ENCODE measurements around the gene ZNG1C.
"Not testable (repeated sequence)": the region's sequence is repeated elsewhere in the genome, so short reads cannot be mapped to it uniquely, and the experiment has no call there.

Gene ZNG1C

DNA sequence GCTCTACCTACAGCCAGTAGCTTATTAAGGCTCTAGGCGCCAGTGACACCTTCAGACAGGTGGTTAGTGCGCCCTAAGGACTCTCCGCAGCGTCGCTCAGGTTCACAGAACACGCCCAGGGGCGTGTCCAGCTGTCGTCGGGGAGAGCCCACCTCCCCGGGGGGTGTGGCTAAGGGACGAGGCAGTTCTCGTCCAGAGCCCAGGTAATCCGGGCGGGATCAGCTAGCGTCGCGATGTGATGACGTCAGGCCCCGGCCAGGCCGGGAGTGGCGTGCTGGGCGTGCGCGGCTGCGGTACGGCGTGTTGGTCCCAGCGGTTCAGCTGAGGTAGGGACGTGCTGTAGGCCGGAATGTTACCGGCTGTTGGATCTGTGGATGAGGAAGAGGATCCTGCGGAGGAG lies at the start of gene ZNG1C:
Gene ZNG1C (plus strand): TSS at position 301 of the 400 bp plus-strand sequence. CDS start 49 bp downstream, at position 350.
- in situ Hi-C loops (cut with HindIII; ENCODE audit: low pct_unique_long_range_greater_than_20kb, low sequenced_read_pairs); DNase-seq (ENCODE audit: low read depth in 1 of 2, low spot score in 1 of 2): not testable (repeated sequence)

DNA sequence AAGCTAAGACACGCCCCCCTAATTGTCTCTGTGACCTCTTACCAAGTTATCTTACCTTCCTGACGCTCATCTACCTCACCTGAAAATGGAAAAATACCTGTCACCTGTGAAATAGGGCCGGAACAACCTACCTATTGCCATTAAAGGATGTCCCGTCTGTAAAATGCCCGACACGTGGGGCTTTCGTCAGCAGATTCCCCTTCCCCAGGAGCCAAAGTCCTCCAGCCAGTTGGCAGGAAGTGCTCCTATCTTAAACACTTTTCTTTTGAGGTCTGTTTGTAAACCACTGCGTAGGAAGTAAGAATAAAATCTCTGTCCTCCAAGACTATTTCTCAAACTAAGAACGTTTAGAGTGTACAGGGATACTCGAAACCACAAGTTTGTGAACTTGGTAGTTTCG lies 654 bp downstream of the ZNG1C start:
- DNase-seq (ENCODE audit: low read depth in 1 of 2, low spot score in 1 of 2); in situ Hi-C loops (cut with HindIII; ENCODE audit: low pct_unique_long_range_greater_than_20kb, low sequenced_read_pairs): not testable (repeated sequence)

DNA sequence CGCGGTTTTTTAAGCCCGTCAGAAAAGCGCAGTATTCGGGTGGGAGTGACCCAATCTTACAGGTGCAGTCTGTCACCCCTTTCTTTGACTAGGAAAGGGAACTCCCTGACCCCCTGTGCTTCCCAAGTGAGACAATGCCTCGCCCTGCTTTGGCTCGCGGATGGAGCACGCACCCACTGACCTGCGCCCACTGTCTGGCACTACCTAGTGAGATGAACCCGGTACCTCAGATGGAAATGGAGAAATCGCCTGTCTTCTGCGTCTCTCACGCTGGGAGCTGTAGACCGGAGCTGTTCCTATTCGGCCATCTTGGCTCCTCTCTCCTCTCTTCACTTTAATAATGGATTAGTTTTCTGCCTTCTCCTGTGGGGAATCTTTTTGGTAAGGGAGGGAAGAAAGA lies 39.3 kb downstream of the ZNG1C start:
- in situ Hi-C loops (cut with HindIII; ENCODE audit: low pct_unique_long_range_greater_than_20kb, low sequenced_read_pairs); DNase-seq (ENCODE audit: low read depth in 1 of 2, low spot score in 1 of 2): not testable (repeated sequence)

DNA sequence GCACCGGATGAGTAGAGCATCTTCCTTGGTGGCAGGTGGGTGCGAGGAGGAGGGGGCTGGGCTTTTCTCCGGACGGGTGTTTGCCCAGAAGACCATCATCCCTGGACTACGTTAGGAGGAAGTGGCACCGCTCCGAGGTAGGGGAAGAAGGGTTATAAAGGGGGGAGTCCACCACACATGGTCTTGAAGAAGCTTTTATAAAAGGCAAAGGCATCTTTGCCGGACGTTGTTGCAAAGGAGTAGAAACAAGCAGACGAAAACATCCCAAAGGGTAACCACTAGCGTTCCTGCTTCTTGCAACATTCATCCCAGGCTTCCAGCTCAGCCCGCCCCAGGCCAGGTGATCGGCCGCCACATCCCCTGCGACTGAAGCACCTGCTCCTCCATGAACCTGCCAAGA lies 60.8 kb downstream of the ZNG1C start, which contains the start of gene FOXD4L3:
Gene FOXD4L3 (plus strand): TSS at position 301 of the 400 bp plus-strand sequence. CDS start 85 bp downstream, at position 386.
- in situ Hi-C loops (cut with HindIII; ENCODE audit: low pct_unique_long_range_greater_than_20kb, low sequenced_read_pairs); DNase-seq (ENCODE audit: low read depth in 1 of 2, low spot score in 1 of 2): not testable (repeated sequence)

DNA sequence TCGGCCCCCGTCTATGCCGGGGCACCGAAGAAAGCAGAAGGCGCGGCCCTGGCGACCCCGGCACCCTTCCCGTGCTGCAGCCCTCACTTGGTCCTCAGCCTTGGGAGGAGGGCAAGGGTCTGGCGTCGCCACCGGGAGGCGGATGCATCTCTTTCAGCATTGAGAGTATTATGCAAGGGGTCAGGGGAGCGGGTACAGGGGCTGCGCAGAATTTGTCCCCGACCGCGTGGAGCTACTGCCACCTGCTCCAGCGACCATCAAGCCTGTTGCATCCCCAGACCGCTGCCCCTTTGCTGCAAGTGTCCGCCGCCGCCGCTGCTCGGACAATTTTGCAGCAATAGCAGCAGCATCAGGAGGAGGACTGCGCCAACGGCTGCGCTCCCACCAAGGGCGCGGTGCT lies 62.0 kb downstream of the ZNG1C start:
- DNase-seq (ENCODE audit: low read depth in 1 of 2, low spot score in 1 of 2); in situ Hi-C loops (cut with HindIII; ENCODE audit: low pct_unique_long_range_greater_than_20kb, low sequenced_read_pairs): not testable (repeated sequence)

DNA sequence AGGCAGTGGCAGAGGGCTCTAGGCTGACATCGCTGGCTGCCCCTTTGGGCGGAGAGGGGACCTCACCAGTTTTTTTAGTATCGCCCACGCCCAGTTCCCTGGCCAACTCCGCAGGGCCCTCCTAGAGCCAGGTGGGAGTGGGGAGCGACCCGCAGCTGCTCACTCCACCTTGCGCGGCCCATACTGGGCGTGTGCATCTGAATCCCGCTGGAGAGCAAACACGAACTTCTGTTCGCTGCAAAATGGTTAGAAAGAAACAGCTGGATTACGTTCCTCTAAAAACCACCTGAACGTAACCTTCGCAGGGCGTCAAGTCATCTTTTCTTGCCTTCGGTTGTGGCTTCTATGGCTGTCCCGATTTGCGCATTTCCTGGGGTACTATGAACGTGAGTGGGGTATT lies 62.4 kb downstream of the ZNG1C start:
- DNase-seq (ENCODE audit: low read depth in 1 of 2, low spot score in 1 of 2); in situ Hi-C loops (cut with HindIII; ENCODE audit: low pct_unique_long_range_greater_than_20kb, low sequenced_read_pairs): not testable (repeated sequence)

- DNase-seq (ENCODE audit: low read depth in 1 of 2, low spot score in 1 of 2); in situ Hi-C loops (cut with HindIII; ENCODE audit: low pct_unique_long_range_greater_than_20kb, low sequenced_read_pairs): not testable (repeated sequence)
These were observed 63.0 kb downstream of the ZNG1C start for GRCh38 chr9:68304777-68305176.

DNA sequence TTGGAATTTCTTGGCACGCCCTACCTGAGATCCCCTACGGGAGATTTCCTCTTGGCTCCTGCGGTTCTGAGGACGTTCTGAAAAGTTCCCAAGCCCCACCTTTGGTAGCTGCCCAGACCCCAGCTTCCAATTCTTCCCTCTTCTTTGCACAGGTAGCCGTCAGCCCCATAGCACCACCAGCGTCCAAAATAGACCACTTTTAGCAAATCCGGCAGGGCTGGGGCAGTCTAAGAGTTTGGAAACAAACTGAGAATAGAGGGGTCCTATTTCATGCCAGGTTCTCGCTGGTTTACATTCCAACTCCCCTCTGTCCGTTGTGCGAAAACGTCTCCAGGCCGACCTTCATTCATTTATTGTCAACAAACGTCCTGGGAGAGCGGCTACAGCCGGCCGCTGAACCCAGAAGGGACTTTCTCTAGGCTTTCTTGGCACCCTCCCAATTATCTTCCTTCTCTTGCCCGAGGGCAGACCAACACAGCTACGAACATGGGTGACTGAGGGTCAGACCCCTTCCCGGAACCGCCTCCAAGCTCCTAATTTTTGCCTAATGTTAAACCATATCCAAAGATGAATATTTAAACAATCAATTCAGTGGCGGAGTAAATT lies 64.0 kb downstream of the ZNG1C start:
- DNase-seq (ENCODE audit: low read depth in 1 of 2, low spot score in 1 of 2); in situ Hi-C loops (cut with HindIII; ENCODE audit: low pct_unique_long_range_greater_than_20kb, low sequenced_read_pairs): not testable (repeated sequence)

DNA sequence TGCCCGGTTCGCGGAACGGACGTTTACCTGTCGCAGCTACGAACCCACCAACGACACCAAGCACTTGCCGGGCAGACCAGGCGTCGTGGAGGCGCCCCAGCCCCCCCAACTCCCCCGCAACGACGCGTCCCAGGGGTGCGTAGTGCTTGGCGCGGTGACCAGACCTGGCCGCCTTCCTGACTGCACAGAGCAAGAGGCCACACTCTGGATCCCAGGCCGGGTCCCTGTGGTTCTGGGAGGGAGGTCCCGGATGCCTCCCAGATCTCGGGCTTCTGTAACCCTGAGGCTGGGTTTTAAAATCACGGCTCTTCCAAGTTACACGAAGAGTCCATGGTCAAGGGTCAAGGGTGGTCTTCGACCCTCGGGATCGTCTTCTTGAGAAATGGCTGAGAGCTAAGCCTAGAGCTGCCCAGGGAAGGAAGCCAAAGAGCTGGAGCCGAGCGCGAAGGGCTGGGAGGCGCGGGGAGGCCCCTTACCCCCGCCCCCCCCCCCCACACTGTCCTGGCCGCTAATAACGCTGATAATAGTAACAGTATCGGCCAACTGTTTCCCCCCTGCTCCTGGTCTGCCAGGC lies 64.7 kb downstream of the ZNG1C start:
- in situ Hi-C loops (cut with HindIII; ENCODE audit: low pct_unique_long_range_greater_than_20kb, low sequenced_read_pairs); DNase-seq (ENCODE audit: low read depth in 1 of 2, low spot score in 1 of 2): not testable (repeated sequence)

- not testable (repeated sequence) for DNase-seq (ENCODE audit: low read depth in 1 of 2, low spot score in 1 of 2)
These were observed 65.3 kb downstream of the ZNG1C start for GRCh38 chr9:68307127-68307526.

GRCh38 chr9:68307654-68308053 lies 65.9 kb downstream of the ZNG1C start:
- in situ Hi-C loops (cut with HindIII; ENCODE audit: low pct_unique_long_range_greater_than_20kb, low sequenced_read_pairs); DNase-seq (ENCODE audit: low read depth in 1 of 2, low spot score in 1 of 2): not testable (repeated sequence)

More at GRCh38 chr9:68307127-68307526, 65.3 kb downstream of the ZNG1C start:
- in situ Hi-C loops (cut with HindIII; ENCODE audit: low pct_unique_long_range_greater_than_20kb, low sequenced_read_pairs): not testable (repeated sequence)

DNA sequence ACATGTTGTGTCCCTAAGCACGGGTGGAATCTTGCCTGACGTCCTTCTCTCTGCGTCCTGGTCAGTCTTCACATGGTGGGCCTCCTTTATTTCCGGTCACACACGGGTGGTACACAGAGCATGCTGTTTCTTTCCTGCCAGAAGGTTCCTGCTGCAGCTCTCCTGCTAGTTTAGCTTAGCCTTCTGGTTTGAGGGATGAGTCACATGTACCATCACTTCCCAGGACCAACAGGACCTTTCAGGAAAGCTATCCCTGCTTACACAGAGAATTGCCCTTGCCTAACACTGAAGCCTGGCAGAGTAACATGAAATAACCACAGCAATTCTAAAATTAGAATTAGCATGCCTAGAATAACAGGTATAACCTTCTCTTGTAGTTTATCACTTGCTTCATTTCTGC lies 69.4 kb downstream of the ZNG1C start:
- in situ Hi-C loops (cut with HindIII; ENCODE audit: low pct_unique_long_range_greater_than_20kb, low sequenced_read_pairs); DNase-seq (ENCODE audit: low read depth in 1 of 2, low spot score in 1 of 2): not testable (repeated sequence)

GRCh38 chr9:68318209-68318608 lies 76.4 kb downstream of the ZNG1C start:
- in situ Hi-C loops (cut with HindIII; ENCODE audit: low pct_unique_long_range_greater_than_20kb, low sequenced_read_pairs); DNase-seq (ENCODE audit: low read depth in 1 of 2, low spot score in 1 of 2): not testable (repeated sequence)

DNA sequence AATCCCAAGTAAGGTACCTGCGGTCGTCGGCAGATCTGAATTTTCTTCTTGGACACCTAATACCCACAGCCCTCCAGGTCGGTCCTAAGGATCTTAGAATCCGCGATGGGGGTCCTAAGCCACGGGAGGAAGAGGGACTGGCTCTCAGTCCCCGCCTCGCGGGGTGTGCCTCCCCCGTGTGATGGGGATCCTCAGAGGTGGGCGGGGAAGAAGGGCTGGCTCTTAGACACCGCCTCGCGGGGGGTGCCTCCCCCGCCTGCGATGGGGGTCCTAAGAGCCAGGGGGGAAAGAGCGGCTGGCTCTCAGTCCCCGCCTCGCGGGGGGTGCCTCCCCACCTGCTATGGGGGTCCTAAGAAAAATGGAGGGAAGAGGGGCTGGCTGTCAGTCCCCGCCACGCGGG lies 82.0 kb downstream of the ZNG1C start:
- in situ Hi-C loops (cut with HindIII; ENCODE audit: low pct_unique_long_range_greater_than_20kb, low sequenced_read_pairs); DNase-seq (ENCODE audit: low read depth in 1 of 2, low spot score in 1 of 2): not testable (repeated sequence)

DNA sequence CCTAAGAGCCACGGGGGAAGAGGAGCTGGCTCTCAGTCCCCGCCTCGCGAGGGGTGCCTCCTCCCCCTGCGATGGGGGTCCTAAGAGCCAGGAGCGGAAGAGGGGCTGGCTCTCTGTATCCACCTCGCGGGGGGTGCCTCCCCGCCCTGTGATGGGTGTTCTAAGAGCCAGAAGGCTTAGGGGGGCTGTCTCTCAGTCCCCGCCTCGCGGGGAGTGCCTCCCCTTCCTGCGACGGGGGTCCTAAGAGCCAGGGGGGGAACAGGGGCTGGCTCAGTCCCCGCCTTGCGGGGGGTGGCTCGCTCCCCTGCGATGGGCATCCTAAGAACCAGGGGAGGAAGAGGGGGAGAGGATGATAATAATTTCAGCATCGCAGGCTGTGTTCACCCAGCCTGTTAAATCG lies 82.7 kb downstream of the ZNG1C start:
- DNase-seq (ENCODE audit: low read depth in 1 of 2, low spot score in 1 of 2); in situ Hi-C loops (cut with HindIII; ENCODE audit: low pct_unique_long_range_greater_than_20kb, low sequenced_read_pairs): not testable (repeated sequence)

DNA sequence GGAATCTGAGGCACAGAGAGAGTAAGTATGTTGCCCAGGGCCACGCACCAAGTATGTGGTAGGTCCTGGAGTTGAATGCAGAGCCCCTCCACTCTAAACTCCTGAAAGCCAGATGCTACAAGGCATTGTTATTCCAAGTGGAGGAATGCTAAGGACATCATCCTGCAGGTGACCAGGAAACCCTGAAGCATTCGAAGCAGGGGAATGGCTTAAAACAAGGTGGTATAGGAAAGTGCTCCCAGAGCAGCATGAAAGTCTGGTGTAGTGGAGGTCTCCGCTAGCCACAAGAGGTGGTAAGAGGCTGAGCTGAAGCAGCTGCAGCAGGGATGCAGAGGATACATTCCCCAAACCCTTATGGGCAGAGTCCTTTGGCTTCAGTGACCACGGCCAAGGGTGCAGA lies 87.3 kb downstream of the ZNG1C start:
- DNase-seq (ENCODE audit: low read depth in 1 of 2, low spot score in 1 of 2); in situ Hi-C loops (cut with HindIII; ENCODE audit: low pct_unique_long_range_greater_than_20kb, low sequenced_read_pairs): not testable (repeated sequence)

GRCh38 chr9:68330531-68331173 lies 88.9 kb downstream of the ZNG1C start:
- DNase-seq (ENCODE audit: low read depth in 1 of 2, low spot score in 1 of 2); in situ Hi-C loops (cut with HindIII; ENCODE audit: low pct_unique_long_range_greater_than_20kb, low sequenced_read_pairs): not testable (repeated sequence)

DNA sequence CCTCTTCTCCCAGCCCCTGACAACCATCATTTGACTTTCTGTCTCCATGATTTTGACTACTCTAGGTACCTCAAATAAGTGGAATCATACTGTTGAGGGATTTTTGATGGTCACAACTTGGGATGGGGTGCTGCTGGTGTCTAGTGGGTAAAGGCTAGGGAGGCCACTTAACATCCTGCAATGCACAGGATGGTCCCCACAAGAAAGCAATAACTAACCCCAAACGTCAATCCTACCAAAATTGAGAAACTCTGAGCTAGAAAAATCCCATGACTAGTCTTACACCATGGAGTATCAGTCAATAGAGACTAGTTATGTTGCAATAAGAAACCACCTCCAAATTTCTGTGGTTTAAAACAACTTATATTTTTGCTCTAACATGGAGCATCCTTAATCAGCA lies 90.3 kb downstream of the ZNG1C start:
- in situ Hi-C loops (cut with HindIII; ENCODE audit: low pct_unique_long_range_greater_than_20kb, low sequenced_read_pairs); DNase-seq (ENCODE audit: low read depth in 1 of 2, low spot score in 1 of 2): not testable (repeated sequence)

- in situ Hi-C loops (cut with HindIII; ENCODE audit: low pct_unique_long_range_greater_than_20kb, low sequenced_read_pairs): not testable (repeated sequence)
These were observed 94.2 kb downstream of the ZNG1C start for GRCh38 chr9:68335935-68336334.

More at GRCh38 chr9:68335935-68336334, 94.2 kb downstream of the ZNG1C start:
- DNase-seq (ENCODE audit: low read depth in 1 of 2, low spot score in 1 of 2): not testable (repeated sequence)

All from T47D (cell line).